GM19023 (cell line): Measurements from ENCODE around the gene PPM1K.

Experiments
- ATAC-seq: cut with Tn5 transposase; IDR thresholded peaks from one replicate; pipeline ENCODE4 v1.9.1; 2021; ENCODE audit warnings: mild to moderate bottlenecking, moderate library complexity; ENCODE audit not compliant: unreplicated experiment

Gene PPM1K

DNA sequence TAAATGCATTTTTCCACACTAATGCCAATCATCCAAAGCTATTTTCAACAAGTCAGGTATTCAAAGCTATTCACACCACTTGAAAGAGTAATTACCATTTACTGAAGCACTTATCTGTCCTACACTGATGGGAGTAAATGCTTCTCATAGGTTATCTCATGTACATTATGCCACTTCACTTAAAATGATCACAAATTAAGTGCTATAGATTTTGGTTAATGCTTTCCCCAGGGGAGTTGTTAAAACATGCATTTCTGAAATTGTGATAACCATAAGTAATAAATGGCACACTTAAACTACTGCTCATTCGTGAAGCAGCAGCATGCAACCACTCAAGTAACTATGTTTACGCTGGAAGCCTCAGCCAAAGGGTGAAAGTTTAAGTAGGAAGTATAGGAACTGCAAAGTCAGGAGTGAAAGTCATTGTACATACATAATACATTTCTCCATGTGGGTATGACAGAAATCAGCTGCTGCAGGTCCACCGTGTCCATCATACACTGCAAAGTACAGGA, 6.6 kb downstream of the PPM1K start:
- ATAC-seq = no peak

- no peak for ATAC-seq
Measured at GRCh38 chr4:88276952-88277710, 7.2 kb downstream of the PPM1K start.

- no peak for ATAC-seq
Measured at GRCh38 chr4:88275949-88276515, 8.3 kb downstream of the PPM1K start.

GRCh38 chr4:88275516-88275915, 8.8 kb downstream of the PPM1K start:
- no peak for ATAC-seq

DNA sequence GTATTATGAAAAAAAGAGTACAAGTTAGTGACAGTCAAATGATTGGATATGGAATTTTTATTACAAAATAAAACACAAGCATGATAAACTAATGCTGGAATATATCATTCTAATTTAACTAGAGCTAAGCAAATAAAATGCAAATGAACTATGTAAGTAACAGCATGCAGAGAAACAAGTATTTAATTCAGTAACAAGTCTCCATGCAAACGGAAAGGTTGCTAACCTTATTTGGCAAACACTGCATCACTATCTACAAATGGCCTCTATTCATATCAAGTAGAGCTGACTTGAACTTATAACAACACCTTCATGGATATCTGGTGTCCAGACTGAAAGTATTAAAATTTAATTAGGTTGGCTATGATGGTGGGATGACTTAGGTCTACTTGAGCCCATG, 15.4 kb downstream of the PPM1K start:
- no peak for ATAC-seq

DNA sequence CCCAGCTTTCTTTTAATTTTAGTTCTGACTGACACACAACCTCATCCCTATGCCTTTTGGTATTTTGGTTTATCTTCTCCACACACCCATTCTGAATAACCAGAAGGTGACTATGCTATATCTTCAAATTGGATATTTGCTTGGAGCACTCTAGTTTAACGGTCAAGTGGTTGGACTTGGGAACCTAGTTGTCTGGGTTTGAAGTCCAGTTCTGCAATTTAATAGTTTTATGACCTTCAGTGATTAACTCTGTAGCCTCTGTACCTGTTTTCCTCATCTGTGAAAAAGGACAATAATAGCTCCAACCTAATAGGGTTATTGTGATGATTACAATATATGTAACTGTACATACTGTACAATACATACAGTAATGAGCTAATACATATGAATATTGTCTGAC, 20.0 kb downstream of the PPM1K start:
- ATAC-seq = no peak

DNA sequence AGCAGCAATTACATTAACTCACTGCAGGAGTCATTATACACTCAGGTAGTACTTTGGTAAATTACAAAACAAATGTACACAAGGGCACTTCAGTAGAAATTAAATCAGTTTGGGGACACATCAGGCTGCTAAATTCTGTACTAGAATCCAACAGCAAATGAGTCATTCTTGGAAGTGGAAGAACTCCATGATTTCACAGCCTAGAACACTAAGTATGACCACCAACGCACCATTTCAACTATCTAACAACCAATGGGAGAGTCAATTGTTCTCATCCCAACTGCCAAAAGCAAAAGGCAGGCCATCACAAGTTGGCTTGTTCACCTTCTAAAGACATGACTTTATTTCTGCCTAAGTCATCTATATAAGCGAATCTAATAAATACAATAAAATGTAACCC, 26.6 kb downstream of the PPM1K start:
- ATAC-seq = no peak

- no peak for ATAC-seq
Measured at GRCh38 chr4:88255111-88255510, 29.2 kb downstream of the PPM1K start.

DNA sequence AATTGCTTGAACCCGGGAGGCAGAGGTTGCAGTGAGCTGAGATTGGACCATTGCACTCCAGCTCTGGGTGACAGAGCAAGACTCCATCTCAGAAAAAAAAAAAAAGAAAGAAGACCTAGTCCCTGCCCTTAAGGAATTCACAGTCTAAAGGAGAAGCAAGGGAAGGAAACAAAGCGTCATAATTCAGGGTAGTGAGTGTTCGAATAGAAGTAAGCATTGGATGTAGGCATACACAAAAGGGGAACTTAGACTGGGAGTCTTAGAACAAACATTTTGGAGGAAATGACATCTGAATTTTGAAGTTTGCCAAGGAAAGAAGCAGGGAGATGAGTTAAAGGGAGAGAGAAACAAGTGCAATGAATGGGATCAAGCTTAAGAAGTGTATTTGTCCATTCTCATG, 32.4 kb downstream of the PPM1K start:
- ATAC-seq = no peak

DNA sequence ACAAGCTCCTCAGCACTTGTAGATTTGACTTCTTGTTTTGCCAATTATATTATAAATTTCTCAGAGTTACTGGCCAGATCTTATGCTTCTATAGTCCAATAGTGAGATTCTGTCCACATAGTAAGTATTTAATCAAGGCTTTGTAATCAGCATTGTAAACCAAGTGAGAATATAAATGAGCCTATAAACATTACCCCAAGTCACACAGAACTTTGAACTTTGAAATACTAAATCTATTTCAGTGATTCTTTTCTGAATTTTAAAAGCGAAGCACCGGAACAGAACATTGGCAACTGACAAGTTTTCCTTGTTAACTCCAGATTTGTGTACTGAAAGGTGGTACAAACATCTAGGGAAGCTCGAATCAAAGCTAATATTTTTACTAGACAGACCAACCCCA, 37.2 kb downstream of the PPM1K start:
- no peak for ATAC-seq

- no peak for ATAC-seq
Measured at GRCh38 chr4:88246600-88246999, 37.8 kb downstream of the PPM1K start.

- no peak for ATAC-seq
Measured at GRCh38 chr4:88244816-88245579, 39.4 kb downstream of the PPM1K start.

- ATAC-seq = no peak
Measured at GRCh38 chr4:88244056-88244455, 40.3 kb downstream of the PPM1K start.

DNA sequence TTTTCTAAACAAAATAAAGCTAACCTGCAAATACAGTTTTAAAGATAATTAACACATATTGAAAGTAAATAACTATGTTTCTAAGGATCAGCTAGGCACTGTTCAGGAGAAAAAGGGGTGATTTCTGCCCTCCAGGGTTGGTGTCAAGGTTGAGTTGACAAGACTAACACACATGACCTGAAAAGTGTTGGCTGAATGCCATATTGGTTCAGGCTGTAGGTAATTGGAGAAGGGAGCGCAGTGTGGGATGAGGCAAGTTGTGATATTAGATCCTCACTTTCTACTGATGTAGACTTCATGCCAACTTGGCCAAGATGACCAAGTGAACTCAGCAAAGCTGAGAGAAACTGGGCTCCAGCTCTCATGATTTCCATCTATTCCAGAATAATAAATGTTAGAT, 42.2 kb downstream of the PPM1K start:
- no peak for ATAC-seq

DNA sequence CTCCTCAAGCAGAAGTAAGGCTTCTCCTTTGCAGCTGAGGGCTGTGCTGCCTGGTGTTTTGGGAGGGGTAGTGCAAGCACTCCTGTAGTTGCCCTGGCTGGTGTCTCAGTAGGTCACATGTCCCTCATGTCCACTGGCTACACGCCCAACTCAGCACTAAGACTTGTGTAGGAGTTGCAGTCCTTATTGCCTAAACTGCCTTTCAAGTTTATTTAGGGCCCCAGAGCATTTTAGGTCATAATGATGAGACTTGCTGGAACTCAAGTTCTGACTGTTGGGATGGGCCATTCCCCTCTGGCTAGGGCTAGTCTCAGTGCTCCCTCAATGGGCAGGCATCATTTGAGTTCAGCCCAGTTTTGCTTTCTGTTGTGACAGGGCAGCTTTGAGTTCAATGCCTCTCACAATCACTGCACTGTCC, 44.1 kb downstream of the PPM1K start:
- no peak for ATAC-seq

- ATAC-seq = no peak
Measured at GRCh38 chr4:88230969-88231771, 53.2 kb downstream of the PPM1K start.

- ATAC-seq = no peak
Measured at GRCh38 chr4:88230461-88230891, 53.9 kb downstream of the PPM1K start.

DNA sequence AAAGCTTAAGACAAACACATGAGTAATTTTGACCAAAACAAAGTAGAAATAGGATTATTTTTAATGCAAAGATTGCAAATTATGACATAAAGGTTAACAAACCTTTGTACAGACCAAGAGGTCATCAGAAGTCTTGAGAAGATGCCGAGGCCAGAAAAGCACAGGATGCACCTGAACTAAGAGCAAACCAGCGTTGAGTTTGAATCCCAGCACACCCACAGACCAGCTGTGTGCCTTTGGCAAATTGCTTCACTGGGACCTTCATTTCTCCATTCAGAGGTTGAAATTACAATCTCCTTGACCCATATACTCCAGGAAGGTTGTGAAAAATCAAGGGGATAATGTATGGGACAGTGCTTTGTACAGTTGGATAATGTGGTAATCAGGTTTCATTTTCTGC, 56.6 kb downstream of the PPM1K start:
- no peak for ATAC-seq

DNA sequence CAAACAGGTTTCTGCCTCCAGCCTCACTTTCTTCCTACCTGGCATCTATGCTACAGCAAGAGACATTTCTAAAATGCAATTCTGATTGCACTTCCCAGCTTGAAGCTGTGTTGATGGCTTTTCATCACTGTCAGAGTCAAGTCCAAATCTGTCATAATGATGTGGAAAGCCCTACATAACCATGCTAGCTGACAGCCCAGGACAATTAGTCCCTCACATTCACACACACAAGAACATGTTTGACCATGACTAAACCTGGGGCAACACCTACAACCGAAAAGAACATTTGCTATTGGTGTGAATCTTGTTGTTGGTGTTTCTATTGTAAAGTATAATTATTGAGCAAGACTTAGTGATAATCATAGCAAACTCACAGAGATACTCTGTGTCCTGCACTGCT, 58.2 kb downstream of the PPM1K start:
- ATAC-seq = no peak

DNA sequence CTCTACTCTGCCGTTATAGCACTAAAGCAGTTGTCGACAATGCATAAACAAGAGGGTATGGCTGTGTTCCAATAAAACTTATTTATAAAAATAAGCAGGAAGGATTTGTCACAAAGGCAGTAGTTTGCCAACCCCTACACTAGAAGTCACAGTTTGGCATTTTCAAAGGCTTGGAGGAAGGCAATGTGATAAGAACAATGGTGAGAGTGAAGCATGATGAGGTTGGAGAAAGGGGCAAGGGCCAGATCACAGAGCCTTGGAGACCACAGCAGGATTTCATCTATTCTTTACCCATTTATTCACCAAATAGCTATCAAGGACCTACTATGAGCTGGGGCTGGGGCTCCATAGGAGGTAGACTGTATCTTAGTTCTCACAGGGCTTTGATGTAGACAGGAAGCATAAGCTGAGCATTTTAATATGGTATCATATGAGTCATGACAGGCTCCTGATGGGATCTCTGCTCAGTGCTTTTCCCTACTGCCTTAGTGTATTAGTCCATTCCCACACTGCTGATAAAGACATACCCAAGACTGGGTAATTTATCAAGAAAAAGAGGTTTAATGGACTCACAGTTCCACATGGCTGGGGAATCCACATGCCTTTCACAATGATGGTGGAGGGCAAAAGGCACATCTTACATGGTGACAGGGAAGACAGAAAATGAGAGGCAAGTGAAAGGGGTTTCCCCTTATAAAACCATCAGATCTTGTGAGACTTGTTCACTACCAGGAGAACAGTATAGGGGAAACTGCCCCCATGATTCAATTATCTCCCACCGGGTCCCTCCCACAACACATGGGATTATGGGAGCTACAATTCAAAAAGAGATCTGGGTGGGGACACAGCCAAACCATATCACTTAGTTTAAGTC, 58.9 kb downstream of the PPM1K start:
- ATAC-seq = no peak
